Thyroid gland (tissue), 4 donors: ENCODE results near the gene TRIM36. TPM values are rescaled to one million over a fixed set of nuclear protein-coding genes. Genes with fewer than 3 reads are reported as not detected.

ENCODE experiments used
- DNase-seq, 2 donors: peaks; one replicate each; pipeline ENCODE4 v3.0.0-alpha.2; 2019
- H3K27ac ChIP-seq, 3 donors: fragments of 200-600 bp; sonication (generic); 1 replicate in 2 of 3; 2 replicates in 1 of 3; pipeline ENCODE4 v1.5.1; 2016 to 2019; ENCODE audit warnings: mild to moderate bottlenecking in 1 of 3, moderate library complexity in 1 of 3
- H3K27me3 ChIP-seq: fragments of 200-600 bp; sonication (generic); one replicate; pipeline ENCODE4 v1.5.1; 2019
- H3K36me3 ChIP-seq, 2 donors: fragments of 200-600 bp; sonication (generic); one replicate each; pipeline ENCODE4 v1.5.1; 2016 to 2019
- H3K4me1 ChIP-seq, 2 donors: fragments of 200-600 bp; sonication (generic); one replicate each; pipeline ENCODE4 v1.5.1; 2017 to 2019
- H3K4me3 ChIP-seq, 3 donors: fragments of 200-600 bp; sonication (generic); replicated peaks in 1 of 3; 1 replicate in 2 of 3; 2 replicates in 1 of 3; pipeline ENCODE4 v1.5.1; 2016; ENCODE audit warnings: mild to moderate bottlenecking in 1 of 3
- H3K9me3 ChIP-seq: fragments of 200-600 bp; sonication (generic); one replicate; pipeline ENCODE4 v1.5.1; 2017
- POLR2A ChIP-seq, 2 donors: fragments of 450-650 bp; IDR thresholded peaks; one replicate each; pipeline ENCODE4 v1.6.1; 2017; ENCODE audit warnings: antibody characterized with exemption in 2 of 2, mild to moderate bottlenecking in 2 of 2, moderate library complexity in 1 of 2
- WGBS, 2 donors: methylation state at CpG; one replicate each; pipeline ENCODE4 v1.1.5; 2017; 5-methylcytosine and 5-hydroxymethylcytosine counted together
- intact Hi-C: fragments of 100-400 bp; cut with DNase I; formaldehyde crosslinking; loops from one replicate; pipeline ENCODE4 v1.15.1; 2023
- total RNA-seq, 4 donors: library from RNA; depleted of rRNA; stranded (reverse); fragments of >200 nt; gene quantifications; one replicate each; pipeline ENCODE4 v1.2.3, GENCODE V29; 2016
- TF ChIP-seq, protein P1 (sequence below), 6 experiments: fragments of 200-600 bp in 3 of 6; fragments of 450-650 bp in 3 of 6; sonication (generic) in 3 of 6; IDR thresholded peaks; one replicate each; pipeline ENCODE4 v1.5.1; 2016 to 2019; ENCODE audit warnings: antibody characterized with exemption in 6 of 6, mild to moderate bottlenecking in 2 of 6, inconsistent platforms in 1 of 6, moderate library complexity in 1 of 6

The TRIM36 gene
- total RNA-seq, 4 donors from 2014 or later = 0.22 to 3.4 (median 2.1) TPM

DNA sequence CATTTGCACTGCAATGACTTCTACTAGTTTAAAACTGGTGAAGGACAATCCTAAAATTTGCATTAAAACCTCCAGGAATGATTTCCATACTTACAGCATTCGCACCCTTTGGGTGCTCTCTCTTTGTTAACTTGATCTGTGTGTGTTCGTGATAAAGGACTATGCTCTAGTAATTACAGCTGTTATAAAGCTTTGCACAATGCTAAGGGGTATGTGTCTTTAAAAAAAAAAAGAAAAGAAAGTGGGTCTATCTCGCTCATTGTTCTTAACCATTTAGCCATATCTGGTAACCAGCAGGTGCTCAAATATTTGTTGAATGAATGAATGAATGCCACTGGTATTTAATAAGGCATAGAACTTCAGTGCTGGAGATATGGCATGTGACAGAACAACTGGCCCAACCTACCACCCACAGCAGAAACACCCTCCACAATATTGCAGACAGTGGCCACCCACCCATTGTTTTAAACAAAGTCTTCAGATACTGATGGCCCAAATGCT, 8.7 kb downstream of the TRIM36 start:
- Histone ChIP-seq H3K27ac (no peak overlapping the region), H3K4me3 (no peak overlapping the region), H3K36me3 (no peaks in the 10 kb centered on the region), H3K4me1 (no peaks in the 10 kb centered on the region), H3K27me3 (no peaks in the 10 kb centered on the region), H3K9me3 (no peaks in the 10 kb centered on the region)
- 92 to 95% methylated on average over 3 of the region's 3 CpGs for WGBS, 2 donors
- intact Hi-C loops = no loop called here
- DNase-seq = no peak
- TF ChIP-seq, protein P1, sequence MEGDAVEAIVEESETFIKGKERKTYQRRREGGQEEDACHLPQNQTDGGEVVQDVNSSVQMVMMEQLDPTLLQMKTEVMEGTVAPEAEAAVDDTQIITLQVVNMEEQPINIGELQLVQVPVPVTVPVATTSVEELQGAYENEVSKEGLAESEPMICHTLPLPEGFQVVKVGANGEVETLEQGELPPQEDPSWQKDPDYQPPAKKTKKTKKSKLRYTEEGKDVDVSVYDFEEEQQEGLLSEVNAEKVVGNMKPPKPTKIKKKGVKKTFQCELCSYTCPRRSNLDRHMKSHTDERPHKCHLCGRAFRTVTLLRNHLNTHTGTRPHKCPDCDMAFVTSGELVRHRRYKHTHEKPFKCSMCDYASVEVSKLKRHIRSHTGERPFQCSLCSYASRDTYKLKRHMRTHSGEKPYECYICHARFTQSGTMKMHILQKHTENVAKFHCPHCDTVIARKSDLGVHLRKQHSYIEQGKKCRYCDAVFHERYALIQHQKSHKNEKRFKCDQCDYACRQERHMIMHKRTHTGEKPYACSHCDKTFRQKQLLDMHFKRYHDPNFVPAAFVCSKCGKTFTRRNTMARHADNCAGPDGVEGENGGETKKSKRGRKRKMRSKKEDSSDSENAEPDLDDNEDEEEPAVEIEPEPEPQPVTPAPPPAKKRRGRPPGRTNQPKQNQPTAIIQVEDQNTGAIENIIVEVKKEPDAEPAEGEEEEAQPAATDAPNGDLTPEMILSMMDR (IDR thresholded peaks at IDR 0.05) = no peak
- no peak for TF ChIP-seq POLR2A (IDR thresholded peaks at IDR 0.05)

DNA sequence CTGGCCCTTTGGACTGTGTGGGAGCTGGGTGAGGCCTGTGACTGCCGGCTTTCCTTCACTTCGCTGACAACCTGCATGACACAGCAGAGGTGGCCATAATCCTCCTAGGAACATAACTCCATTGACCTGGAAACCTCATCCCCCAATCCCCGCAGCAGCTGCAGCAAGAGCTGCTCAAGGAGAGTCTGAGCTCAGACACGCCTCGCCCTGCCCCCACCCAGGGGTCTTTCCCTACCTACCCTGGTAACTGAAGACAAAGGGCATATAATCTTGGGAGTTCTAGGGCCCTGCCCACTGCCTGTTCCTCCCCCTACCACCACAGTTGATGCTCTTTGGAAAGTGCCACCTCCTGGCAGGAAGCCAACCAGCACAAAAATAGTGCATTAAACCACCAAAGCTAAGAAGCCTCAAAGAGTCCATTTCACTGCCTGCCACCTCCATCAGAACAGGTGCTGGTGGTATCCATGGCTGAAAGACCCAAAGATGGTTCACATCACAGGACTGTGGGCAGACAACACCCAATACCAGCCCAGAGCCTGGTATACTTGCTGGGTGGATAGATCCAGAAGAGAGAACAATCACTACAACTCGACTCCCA, 18.4 kb downstream of the TRIM36 start:
- 90 to 98% methylated on average over 5 to 6 of the region's 6 CpGs for WGBS, 2 donors
- no peak for DNase-seq
- Histone ChIP-seq H3K36me3 (no peaks in the 10 kb centered on the region), H3K9me3 (no peaks in the 10 kb centered on the region), H3K27ac (no peak overlapping the region), H3K4me3 (no peak overlapping the region), H3K27me3 (no peaks in the 10 kb centered on the region), H3K4me1 (no peaks in the 10 kb centered on the region)
- TF ChIP-seq, protein P1 (IDR thresholded peaks at IDR 0.05) = no peak
- no peak for TF ChIP-seq POLR2A (IDR thresholded peaks at IDR 0.05)
- intact Hi-C loops = no loop called here

- Histone ChIP-seq H3K9me3 (no peaks in the 10 kb centered on the region), H3K27ac (no peak overlapping the region), H3K36me3 (no peaks in the 10 kb centered on the region), H3K27me3 (no peaks in the 10 kb centered on the region), H3K4me1 (no peaks in the 10 kb centered on the region), H3K4me3 (no peak overlapping the region)
- no peak for DNase-seq
- 83 to 88% methylated on average over 5 of the region's 5 CpGs for WGBS, 2 donors
- TF ChIP-seq, protein P1 (IDR thresholded peaks at IDR 0.05) = no peak
- no peak for TF ChIP-seq POLR2A (IDR thresholded peaks at IDR 0.05)
- intact Hi-C loops = no loop called here
Observed at GRCh38 chr5:115150512-115150911, 19.2 kb downstream of the TRIM36 start.

DNA sequence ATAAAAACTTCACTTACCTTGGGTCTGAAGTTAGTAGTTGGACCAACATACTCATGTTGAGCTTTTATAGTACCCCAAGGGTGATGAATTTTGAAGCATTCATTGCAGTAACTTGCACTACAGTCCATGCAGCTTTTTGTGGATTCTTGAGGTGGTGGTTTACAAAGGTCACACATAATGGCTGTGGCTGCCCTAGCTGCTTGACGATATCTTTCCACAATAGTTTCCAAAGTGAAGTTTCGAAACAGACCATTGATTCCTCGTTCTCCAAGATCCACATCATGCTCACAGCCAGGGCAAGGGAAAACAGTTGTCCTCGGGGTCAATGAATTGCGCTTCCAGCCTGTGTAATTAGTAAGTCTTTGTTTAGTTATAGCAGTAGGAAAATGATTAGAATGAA, 22.7 kb downstream of the TRIM36 start:
- H3K27me3 ChIP-seq = no peaks in the 10 kb centered on the region
- no peaks in the 10 kb centered on the region for H3K9me3 ChIP-seq
- 70 to 77% methylated on average over 5 of the region's 5 CpGs for WGBS, 2 donors
- DNase-seq = no peak
- no peak overlapping the region for H3K27ac ChIP-seq
- intact Hi-C loops = no loop called here
- TF ChIP-seq POLR2A (IDR thresholded peaks at IDR 0.05) = no peak
- TF ChIP-seq, protein P1 (IDR thresholded peaks at IDR 0.05) = no peak
- H3K4me3 ChIP-seq = no peak overlapping the region
- no peaks in the 10 kb centered on the region for H3K4me1 ChIP-seq
- no peaks in the 10 kb centered on the region for H3K36me3 ChIP-seq

GRCh38 chr5:115136294-115136693, 33.4 kb downstream of the TRIM36 start:
- WGBS, 2 donors = 88 to 89% methylated on average over 2 of the region's 2 CpGs
- Histone ChIP-seq H3K27ac (no peak overlapping the region), H3K27me3 (no peaks in the 10 kb centered on the region), H3K36me3 (no peaks in the 10 kb centered on the region), H3K9me3 (no peaks in the 10 kb centered on the region), H3K4me1 (no peaks in the 10 kb centered on the region), H3K4me3 (no peak overlapping the region)
- TF ChIP-seq, protein P1 (IDR thresholded peaks at IDR 0.05) = no peak
- TF ChIP-seq POLR2A (IDR thresholded peaks at IDR 0.05) = no peak
- intact Hi-C loops = no loop called here
- DNase-seq = no peak
